ENCODE data around the gene PCDHGC4.

Gene PCDHGC4

GRCh38 chr5:141476132-141476911 is 8.5 kb upstream of the PCDHGC4 start:
- H3K4me3 ChIP-seq = peak overlapping the region; percentile 67 to 87 (median 78)
- no peaks in the 10 kb centered on the region for H3K9me3 ChIP-seq (replicated peaks in 1 of 11)
- H3K4me2 ChIP-seq = peak overlapping the region; percentile 89 to 99 (median 97)
- no peak for TF ChIP-seq Cebpa-rat (IDR thresholded peaks at IDR 0.05)
- H3K4me1 ChIP-seq = peaks cover 42 to 60% (median 51%) of the 10 kb centered on the region in 10 experiments
- H4K20me1 ChIP-seq = peaks cover 0 to 48% (median 45%) of the 10 kb centered on the region in 11 experiments; a peak in 18 of 22 replicates
- peak overlapping the region in 10 of 11 experiments; percentile 52 to 85 (median 79); a peak in 21 of 22 replicates for H3K27ac ChIP-seq
- H3K9ac ChIP-seq = peak overlapping the region; percentile 73 to 90 (median 84)
- H3K36me3 ChIP-seq = peaks cover 0 to 45% (median 24%) of the 10 kb centered on the region in 11 experiments; a peak in 13 of 22 replicates
- peaks cover 0 to 25% (median 11%) of the 10 kb centered on the region in 11 experiments; a peak in 8 of 22 replicates for H3K27me3 ChIP-seq

DNA sequence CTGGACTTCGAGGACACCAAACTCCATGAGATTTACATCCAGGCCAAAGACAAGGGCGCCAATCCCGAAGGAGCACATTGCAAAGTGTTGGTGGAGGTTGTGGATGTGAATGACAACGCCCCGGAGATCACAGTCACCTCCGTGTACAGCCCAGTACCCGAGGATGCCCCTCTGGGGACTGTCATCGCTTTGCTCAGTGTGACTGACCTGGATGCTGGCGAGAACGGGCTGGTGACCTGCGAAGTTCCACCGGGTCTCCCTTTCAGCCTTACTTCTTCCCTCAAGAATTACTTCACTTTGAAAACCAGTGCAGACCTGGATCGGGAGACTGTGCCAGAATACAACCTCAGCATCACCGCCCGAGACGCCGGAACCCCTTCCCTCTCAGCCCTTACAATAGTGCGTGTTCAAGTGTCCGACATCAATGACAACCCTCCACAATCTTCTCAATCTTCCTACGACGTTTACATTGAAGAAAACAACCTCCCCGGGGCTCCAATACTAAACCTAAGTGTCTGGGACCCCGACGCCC is 7.7 kb upstream of the PCDHGC4 start:
- peak overlapping the region; percentile 73 to 90 (median 84); a peak in 21 of 22 replicates for H3K9ac ChIP-seq
- H3K4me3 ChIP-seq = peak overlapping the region; percentile 67 to 87 (median 78)
- peak overlapping the region in 8 of 11 experiments; percentile 74 to 85 (median 81); a peak in 16 of 22 replicates for H3K27ac ChIP-seq
- H3K27me3 ChIP-seq = peaks cover 0 to 25% (median 11%) of the 10 kb centered on the region in 11 experiments; a peak in 8 of 22 replicates
- H4K20me1 ChIP-seq = peaks cover 0 to 55% (median 48%) of the 10 kb centered on the region in 11 experiments; a peak in 18 of 22 replicates
- peaks cover 50 to 68% (median 56%) of the 10 kb centered on the region in 10 experiments for H3K4me1 ChIP-seq
- H3K4me2 ChIP-seq = peak overlapping the region; percentile 89 to 99 (median 97)
- TF ChIP-seq Cebpa-rat (IDR thresholded peaks at IDR 0.05) = no peak
- H3K36me3 ChIP-seq = peaks cover 0 to 53% (median 26%) of the 10 kb centered on the region in 11 experiments; a peak in 13 of 22 replicates
- H3K9me3 ChIP-seq (replicated peaks in 1 of 11) = no peaks in the 10 kb centered on the region

- peak overlapping the region; percentile 89 to 99 (median 97) for H3K4me2 ChIP-seq
- TF ChIP-seq Cebpa-rat (IDR thresholded peaks at IDR 0.05) = no peak
- H3K27ac ChIP-seq = peak overlapping the region in 4 of 11 experiments; percentile 1 to 81 (median 23); a peak in 4 of 22 replicates
- peaks cover 0 to 63% (median 53%) of the 10 kb centered on the region in 11 experiments; a peak in 18 of 22 replicates for H4K20me1 ChIP-seq
- H3K4me3 ChIP-seq = peak overlapping the region; percentile 67 to 87 (median 78)
- H3K9ac ChIP-seq = peak overlapping the region; percentile 23 to 90 (median 83); a peak in 18 of 22 replicates
- peaks cover 0 to 56% (median 30%) of the 10 kb centered on the region in 11 experiments; a peak in 13 of 22 replicates for H3K36me3 ChIP-seq
- peaks cover 55 to 74% (median 60%) of the 10 kb centered on the region in 10 experiments for H3K4me1 ChIP-seq
- H3K27me3 ChIP-seq = peaks cover 0 to 25% (median 11%) of the 10 kb centered on the region in 11 experiments; a peak in 8 of 22 replicates
- no peaks in the 10 kb centered on the region for H3K9me3 ChIP-seq (replicated peaks in 1 of 11)
Measured at GRCh38 chr5:141477815-141478214, 7.0 kb upstream of the PCDHGC4 start.

GRCh38 chr5:141478321-141478945 is 6.4 kb upstream of the PCDHGC4 start:
- H3K4me3 ChIP-seq = peak overlapping the region; percentile 67 to 87 (median 78)
- H3K36me3 ChIP-seq = peaks cover 0 to 58% (median 30%) of the 10 kb centered on the region in 11 experiments; a peak in 13 of 22 replicates
- no peak for TF ChIP-seq Cebpa-rat (IDR thresholded peaks at IDR 0.05)
- H4K20me1 ChIP-seq = peaks cover 0 to 68% (median 59%) of the 10 kb centered on the region in 11 experiments; a peak in 19 of 22 replicates
- H3K9ac ChIP-seq = peak overlapping the region in 10 of 11 experiments; percentile 23 to 90 (median 84); a peak in 16 of 22 replicates
- peaks cover 62 to 77% (median 66%) of the 10 kb centered on the region in 10 experiments for H3K4me1 ChIP-seq
- H3K9me3 ChIP-seq (replicated peaks in 1 of 11) = no peaks in the 10 kb centered on the region
- peak overlapping the region; percentile 89 to 99 (median 97) for H3K4me2 ChIP-seq
- peaks cover 0 to 25% (median 11%) of the 10 kb centered on the region in 11 experiments; a peak in 8 of 22 replicates for H3K27me3 ChIP-seq
- H3K27ac ChIP-seq = peak overlapping the region in 3 of 11 experiments; percentile 21 to 81 (median 25); a peak in 4 of 22 replicates

- Histone ChIP-seq H3K9me3 (replicated peaks in 1 of 11) (no peaks in the 10 kb centered on the region), H3K4me1 (peaks cover 73 to 87% (median 78%) of the 10 kb centered on the region in 10 experiments), H3K36me3 (peaks cover 0 to 67% (median 30%) of the 10 kb centered on the region in 11 experiments; a peak in 13 of 22 replicates), H3K4me3 (peak overlapping the region in 9 of 10 experiments; percentile 25 to 87 (median 79); a peak in 16 of 20 replicates), H3K4me2 (peak overlapping the region; percentile 72 to 99 (median 97)), H3K27me3 (peaks cover 0 to 23% (median 11%) of the 10 kb centered on the region in 11 experiments; a peak in 8 of 22 replicates), H4K20me1 (peaks cover 0 to 81% (median 73%) of the 10 kb centered on the region in 11 experiments; a peak in 19 of 22 replicates), H3K27ac (no peak overlapping the region), H3K9ac (peak overlapping the region in 4 of 11 experiments; percentile 9 to 90 (median 40); a peak in 2 of 22 replicates)
- no peak for TF ChIP-seq Cebpa-rat (IDR thresholded peaks at IDR 0.05)
Measured at GRCh38 chr5:141479776-141480175, 5.1 kb upstream of the PCDHGC4 start.

DNA sequence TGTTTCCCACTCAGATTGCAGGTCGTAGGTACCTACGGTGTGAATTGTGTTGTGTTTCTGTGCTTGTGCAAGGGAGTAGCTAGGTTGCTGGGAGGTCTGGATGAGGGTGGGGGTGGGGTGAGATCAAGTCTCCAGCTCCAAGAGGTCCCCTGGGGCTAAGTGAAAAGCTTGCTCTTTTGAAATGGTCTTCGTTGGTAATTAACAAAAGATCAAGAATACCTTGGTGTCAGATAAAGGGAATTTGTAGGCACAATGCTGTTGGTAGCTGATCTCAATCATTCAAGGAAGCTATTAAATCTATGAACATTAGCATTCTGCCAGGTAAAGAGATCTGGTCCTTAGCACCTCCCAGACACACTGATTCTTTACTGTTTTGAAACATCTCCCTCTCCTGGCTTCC is 928 bp upstream of the PCDHGC4 start:
- no peak overlapping the region for H3K27ac ChIP-seq
- peaks cover 13 to 88% (median 53%) of the 10 kb centered on the region in 11 experiments for H3K36me3 ChIP-seq
- peak overlapping the region in 7 of 11 experiments; percentile 25 to 76 (median 65); a peak in 9 of 22 replicates for H3K9ac ChIP-seq
- H3K4me3 ChIP-seq = peak overlapping the region; percentile 46 to 66 (median 57); a peak in 17 of 20 replicates
- H3K4me2 ChIP-seq = peak overlapping the region; percentile 93 to 99 (median 97)
- peaks cover 5 to 99% (median 89%) of the 10 kb centered on the region in 11 experiments; a peak in 17 of 22 replicates for H4K20me1 ChIP-seq
- H3K27me3 ChIP-seq = no peaks in the 10 kb centered on the region
- H3K9me3 ChIP-seq (replicated peaks in 1 of 11) = peaks cover 0 to 14% (median 0%) of the 10 kb centered on the region in 11 experiments; a peak in 4 of 22 replicates
- no peak for TF ChIP-seq Cebpa-rat (IDR thresholded peaks at IDR 0.05)
- peaks cover 86 to 100% (median 96%) of the 10 kb centered on the region in 10 experiments for H3K4me1 ChIP-seq

DNA sequence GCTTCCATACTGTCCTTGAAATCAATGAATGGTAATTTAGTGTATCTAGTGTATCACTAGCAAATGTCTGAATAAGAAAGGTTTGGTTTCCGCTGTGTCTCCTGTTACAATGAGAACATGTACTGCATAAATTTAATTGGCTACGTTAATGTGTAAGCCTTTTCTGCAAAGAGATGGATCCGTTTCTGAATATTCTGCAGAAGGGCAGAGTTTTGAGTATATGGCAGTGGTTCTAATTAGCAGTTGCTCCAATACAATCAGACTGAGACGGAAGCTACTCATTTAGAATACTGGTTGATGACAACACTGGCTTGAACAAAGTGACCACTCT is 555 bp upstream of the PCDHGC4 start:
- Histone ChIP-seq H3K27ac (0 out of 22 replicates have a peak overlapping the region, but pooled peaks of 1 of the 11 experiments have one; percentile 65), H4K20me1 (peaks cover 5 to 100% (median 86%) of the 10 kb centered on the region in 11 experiments; a peak in 17 of 22 replicates), H3K9ac (peak overlapping the region; percentile 25 to 76 (median 66); a peak in 18 of 22 replicates), H3K4me3 (peak overlapping the region; percentile 46 to 66 (median 57)), H3K36me3 (peaks cover 13 to 90% (median 53%) of the 10 kb centered on the region in 11 experiments), H3K4me1 (peaks cover 87 to 100% (median 97%) of the 10 kb centered on the region in 10 experiments), H3K9me3 (replicated peaks in 1 of 11) (peaks cover 0 to 14% (median 0%) of the 10 kb centered on the region in 11 experiments; a peak in 4 of 22 replicates), H3K27me3 (no peaks in the 10 kb centered on the region), H3K4me2 (peak overlapping the region; percentile 93 to 99 (median 97))
- TF ChIP-seq Cebpa-rat (IDR thresholded peaks at IDR 0.05) = no peak

Measured in BLaER1 treated with 17β-estradiol and CSF1 and Interleukin-3, amounts not matched to agents 10 nM and 100 nM (cell line).